Measurements from ENCODE around the gene MYG1.

- TF ChIP-seq CTCF (IDR thresholded peaks at IDR 0.05) (no peak), EZH2 (IDR thresholded peaks at IDR 0.05) (no peak), EZH2phosphoT487 (IDR thresholded peaks at IDR 0.05) (no peak)
These were observed 40.9 kb downstream of the MYG1 start for GRCh38 chr12:53340398-53340797.

All from neural progenitor cell (in vitro differentiated cells).